Activated CD4-positive, alpha-beta T cell treated with anti-CD3 and anti-CD28 coated beads, Interleukin-2, amount 10 ng/mL, durations not matched to agents 7 days and 5 days (primary cell): ENCODE results near the gene ENTPD5. TPM values are rescaled to one million over a fixed set of nuclear protein-coding genes. Genes with fewer than 3 reads are reported as not detected.
"Not testable (repeated sequence)": the region's sequence is repeated elsewhere in the genome, so short reads cannot be mapped to it uniquely, and the experiment has no call there.

ENCODE experiments used
- CTCF ChIA-PET: fragments of 350-600 bp; sonication (Branson Sonifier 250); formaldehyde crosslinking; loops from one replicate; lab custom pipeline; 2021; ENCODE audit warnings: antibody characterized with exemption; lab: Charles Lee
- POLR2A ChIA-PET: fragments of 350-600 bp; sonication (Branson Sonifier 250); formaldehyde crosslinking; loops from one replicate; lab custom pipeline; 2021; ENCODE audit warnings: antibody characterized with exemption; lab: Charles Lee
- DNase-seq: peaks from one replicate; pipeline ENCODE4 v3.0.0-alpha.2; 2020
- H3K27ac Mint-ChIP-seq: one replicate; pipeline ENCODE4 v1.8.0; 2021; ENCODE audit warnings: mild to moderate bottlenecking, moderate library complexity, mixed read lengths
- H3K27me3 Mint-ChIP-seq: one replicate; pipeline ENCODE4 v1.8.0; 2021; ENCODE audit warnings: mixed read lengths
- H3K36me3 Mint-ChIP-seq: one replicate; pipeline ENCODE4 v1.8.0; 2021; ENCODE audit warnings: low read depth, mixed read lengths
- H3K4me1 Mint-ChIP-seq: one replicate; pipeline ENCODE4 v1.8.0; 2021; ENCODE audit warnings: mixed read lengths
- H3K4me3 Mint-ChIP-seq: one replicate; pipeline ENCODE4 v1.8.0; 2021; ENCODE audit warnings: mild to moderate bottlenecking, moderate library complexity, mixed read lengths
- H3K9me3 Mint-ChIP-seq: one replicate; pipeline ENCODE4 v1.8.0; 2021; ENCODE audit warnings: mixed read lengths
- total RNA-seq, 2 experiments: library from RNA; stranded (reverse); gene quantifications; one replicate each; pipeline ENCODE4 v1.2.3, GENCODE V29; 2021

The ENTPD5 gene
- total RNA-seq, 2 experiments from 2014 or later = 9.7 to 13.1 TPM

DNA sequence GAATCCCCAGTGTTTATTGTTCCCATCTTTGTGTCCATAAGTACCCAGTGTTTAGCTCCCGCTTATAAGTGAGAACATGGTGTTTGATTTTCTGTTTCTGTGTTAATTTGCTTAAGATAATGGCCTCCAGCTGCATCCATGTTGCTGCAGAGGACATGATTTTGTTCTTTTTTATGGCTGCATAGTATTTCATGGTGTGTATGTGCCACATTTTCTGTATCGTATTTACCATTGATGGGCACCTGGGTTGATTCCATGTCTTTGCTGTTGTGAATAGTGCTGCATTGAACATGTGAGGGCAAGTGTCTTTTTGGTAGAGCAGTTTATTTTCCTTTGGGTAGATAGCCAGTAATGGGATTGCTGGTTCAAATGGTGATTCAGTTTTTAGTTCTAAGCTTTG lies 99.6 kb downstream of the ENTPD5 start:
- H3K27me3 Mint-ChIP-seq, H3K27ac Mint-ChIP-seq, H3K4me1 Mint-ChIP-seq, POLR2A ChIA-PET, H3K4me3 Mint-ChIP-seq, H3K9me3 Mint-ChIP-seq, DNase-seq: not testable (repeated sequence)
- peaks cover 50% of the 10 kb centered on the region for H3K36me3 Mint-ChIP-seq
- CTCF ChIA-PET = interaction anchor here (0.9 kb wide), 1 partner anchor 14 kb away, joined by 3 read pairs; no protein-coding TSS in a partner anchor

- ChIA-PET POLR2A (no interaction called here), CTCF (interaction anchor here (0.6 to 1.4 kb wide), 3 partner anchors 12 to 319 kb away, joined by 3 to 4 read pairs (median 4); no protein-coding TSS in a partner anchor)
- peaks cover 2% of the 10 kb centered on the region for H3K4me1 Mint-ChIP-seq
- H3K4me3 Mint-ChIP-seq = no peak overlapping the region
- no peak overlapping the region for H3K27ac Mint-ChIP-seq
- H3K27me3 Mint-ChIP-seq = no peaks in the 10 kb centered on the region
- no peak for DNase-seq
- H3K9me3 Mint-ChIP-seq = peaks cover 6% of the 10 kb centered on the region
- H3K36me3 Mint-ChIP-seq = peaks cover 57% of the 10 kb centered on the region
These were observed 102.8 kb downstream of the ENTPD5 start for GRCh38 chr14:73916324-73916723.

- POLR2A ChIA-PET = no interaction called here
- Mint-ChIP-seq H3K36me3 (peaks cover 69% of the 10 kb centered on the region), H3K4me3 (no peak overlapping the region), H3K27ac (no peak overlapping the region), H3K27me3 (no peaks in the 10 kb centered on the region), H3K4me1 (peaks cover 2% of the 10 kb centered on the region), H3K9me3 (peaks cover 6% of the 10 kb centered on the region)
- no peak for DNase-seq
- CTCF ChIA-PET = interaction anchor here (1.2 kb wide), 1 partner anchor 19 kb away, joined by 4 read pairs; no protein-coding TSS in a partner anchor
These were observed 105.8 kb downstream of the ENTPD5 start for GRCh38 chr14:73913256-73913655.

- Mint-ChIP-seq H3K27ac (no peak overlapping the region), H3K4me1 (no peaks in the 10 kb centered on the region), H3K36me3 (peaks cover 69% of the 10 kb centered on the region), H3K27me3 (no peaks in the 10 kb centered on the region), H3K9me3 (peaks cover 6% of the 10 kb centered on the region), H3K4me3 (no peak overlapping the region)
- ChIA-PET POLR2A (no interaction called here), CTCF (no interaction called here)
- no peak for DNase-seq
These were observed 109.4 kb downstream of the ENTPD5 start for GRCh38 chr14:73909681-73910080.

Other genes starting within 250 kb of the ENTPD5 start
- 1 to 10 TPM; 2.1 to 2.2 TPM for gene PTGR2, start 167.5 kb downstream of the ENTPD5 start, total RNA-seq
- gene ZNF410, start 132.4 kb downstream of the ENTPD5 start, total RNA-seq = 10 to 100 TPM; 49.3 to 51.7 TPM
- 1 to 10 TPM; 1.9 to 2.0 TPM for gene FAM161B, start 69.2 kb downstream of the ENTPD5 start, total RNA-seq
- 10 to 100 TPM; 18.9 TPM for gene COQ6, start 69.0 kb downstream of the ENTPD5 start, total RNA-seq
- gene BBOF1, start 61 bp upstream of the ENTPD5 start, total RNA-seq = 1 to 10 TPM; 1.4 to 1.7 TPM
- 10 to 100 TPM; 13.7 to 19.1 TPM for gene ALDH6A1, start 65.2 kb upstream of the ENTPD5 start, total RNA-seq
- gene LIN52, start 65.7 kb upstream of the ENTPD5 start, total RNA-seq = 10 to 100 TPM; 13.0 to 14.7 TPM
- not detected for gene VSX2, start 220.2 kb upstream of the ENTPD5 start, total RNA-seq